ENCODE measurements around the gene RAPGEF1. TPM values are rescaled to one million over a fixed set of nuclear protein-coding genes. Genes with fewer than 3 reads are reported as not detected.
A peak's percentile ranks its signal among the peaks of the same experiment; 100 is the strongest.

Gene RAPGEF1
- total RNA-seq, 4 donors from 2014 or later: 13.1 to 73.7 (median 26.2) TPM

DNA sequence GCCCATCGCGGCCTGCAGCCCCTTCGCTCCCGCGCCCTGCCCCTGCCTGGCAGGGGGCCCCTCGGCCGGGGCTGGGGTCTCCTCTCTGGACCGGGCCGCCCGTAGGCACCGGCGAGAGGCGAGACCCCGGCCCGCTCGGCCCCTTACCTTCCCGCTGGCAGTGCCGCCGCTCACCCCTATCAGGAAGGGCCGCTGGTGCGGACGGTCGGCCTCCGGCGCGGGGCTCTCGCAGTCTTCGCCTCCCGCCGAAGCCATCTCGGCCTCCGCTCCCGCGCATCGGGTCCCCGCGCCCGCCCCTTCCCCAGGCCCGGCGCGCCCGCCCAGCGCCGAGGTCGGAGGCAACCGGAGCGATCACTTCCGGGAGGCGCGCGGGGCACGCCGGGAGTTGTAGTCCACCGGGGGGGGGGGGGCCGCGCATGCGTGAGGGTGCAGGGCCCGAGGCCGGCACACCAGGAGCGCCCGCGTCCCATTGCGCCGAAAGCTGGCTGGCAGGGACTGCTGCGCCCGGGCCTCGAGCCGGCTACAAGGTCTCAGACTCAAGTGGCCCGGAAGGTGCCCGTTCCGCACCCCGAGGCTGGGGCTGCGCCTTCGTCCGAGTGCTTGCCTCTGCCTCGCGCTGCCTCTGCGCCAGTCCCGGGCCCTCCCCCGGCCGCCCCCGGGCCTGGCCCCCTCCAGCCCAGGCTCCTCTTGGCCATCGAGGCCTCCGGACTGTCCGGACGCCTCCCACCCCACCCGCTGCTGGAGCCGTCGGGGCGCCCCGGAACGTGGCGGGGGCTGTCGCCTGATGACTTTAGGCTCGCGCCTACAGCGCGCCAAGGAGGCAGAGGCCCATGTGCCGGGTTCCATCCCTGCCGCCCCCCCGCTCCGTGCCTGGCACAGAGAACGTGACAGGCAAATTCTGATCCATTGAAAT, 208.7 kb downstream of the RAPGEF1 start, which contains the start of gene UCK1:
Gene UCK1 (minus strand): TSS at position 344 of the 913 bp plus-strand sequence. CDS start 89 bp downstream, at position 255.
- Histone ChIP-seq H3K36me3 (no peaks in the 10 kb centered on the region), H3K27ac (peak within 1 kb of the TSS; percentile 80 to 91), H3K9me3 (no peaks in the 10 kb centered on the region), H3K4me3 (peak within 1 kb of the TSS; percentile 47 to 100), H3K27me3 (no peaks in the 10 kb centered on the region), H3K4me1 (no peaks in the 10 kb centered on the region)
- intact Hi-C loops (cut with DNase I; ENCODE audit: low total_unique reads): no loop called here
- TF ChIP-seq, protein P1, sequence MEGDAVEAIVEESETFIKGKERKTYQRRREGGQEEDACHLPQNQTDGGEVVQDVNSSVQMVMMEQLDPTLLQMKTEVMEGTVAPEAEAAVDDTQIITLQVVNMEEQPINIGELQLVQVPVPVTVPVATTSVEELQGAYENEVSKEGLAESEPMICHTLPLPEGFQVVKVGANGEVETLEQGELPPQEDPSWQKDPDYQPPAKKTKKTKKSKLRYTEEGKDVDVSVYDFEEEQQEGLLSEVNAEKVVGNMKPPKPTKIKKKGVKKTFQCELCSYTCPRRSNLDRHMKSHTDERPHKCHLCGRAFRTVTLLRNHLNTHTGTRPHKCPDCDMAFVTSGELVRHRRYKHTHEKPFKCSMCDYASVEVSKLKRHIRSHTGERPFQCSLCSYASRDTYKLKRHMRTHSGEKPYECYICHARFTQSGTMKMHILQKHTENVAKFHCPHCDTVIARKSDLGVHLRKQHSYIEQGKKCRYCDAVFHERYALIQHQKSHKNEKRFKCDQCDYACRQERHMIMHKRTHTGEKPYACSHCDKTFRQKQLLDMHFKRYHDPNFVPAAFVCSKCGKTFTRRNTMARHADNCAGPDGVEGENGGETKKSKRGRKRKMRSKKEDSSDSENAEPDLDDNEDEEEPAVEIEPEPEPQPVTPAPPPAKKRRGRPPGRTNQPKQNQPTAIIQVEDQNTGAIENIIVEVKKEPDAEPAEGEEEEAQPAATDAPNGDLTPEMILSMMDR (IDR thresholded peaks at IDR 0.05): peak in 1 of 4 experiments; percentile 34
- peak; percentile 32 to 81 for TF ChIP-seq POLR2A (IDR thresholded peaks at IDR 0.05)
- peak; percentile 72 for DNase-seq

DNA sequence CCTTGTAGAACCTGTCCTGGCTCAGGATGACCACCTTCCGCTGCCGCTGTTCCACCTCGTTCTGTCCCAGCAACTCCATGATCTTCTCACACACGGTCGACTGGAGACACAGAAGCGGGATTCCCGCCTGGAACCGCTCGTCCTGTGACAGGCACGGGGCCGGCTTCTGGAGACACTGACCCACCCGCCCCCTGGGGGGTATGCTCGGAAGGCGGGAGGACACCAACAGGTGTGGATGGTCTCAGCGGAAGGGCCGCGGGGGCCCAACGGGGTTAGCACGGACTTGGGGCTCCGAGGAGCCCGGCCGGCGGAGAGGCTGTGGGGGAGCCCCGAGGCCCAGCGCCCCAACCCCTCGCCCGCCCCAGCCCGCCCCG, 209.3 kb downstream of the RAPGEF1 start:
- H3K27me3 ChIP-seq: no peaks in the 10 kb centered on the region
- intact Hi-C loops (cut with DNase I; ENCODE audit: low total_unique reads): no loop called here
- H3K4me3 ChIP-seq: peak overlapping the region; percentile 47 to 100
- no peaks in the 10 kb centered on the region for H3K36me3 ChIP-seq
- H3K4me1 ChIP-seq: no peaks in the 10 kb centered on the region
- H3K9me3 ChIP-seq: no peaks in the 10 kb centered on the region
- peak overlapping the region; percentile 80 to 91 for H3K27ac ChIP-seq
- no peak for TF ChIP-seq POLR2A (IDR thresholded peaks at IDR 0.05)
- TF ChIP-seq, protein P1 (IDR thresholded peaks at IDR 0.05): no peak
- peak; percentile 26 to 42 for DNase-seq

DNA sequence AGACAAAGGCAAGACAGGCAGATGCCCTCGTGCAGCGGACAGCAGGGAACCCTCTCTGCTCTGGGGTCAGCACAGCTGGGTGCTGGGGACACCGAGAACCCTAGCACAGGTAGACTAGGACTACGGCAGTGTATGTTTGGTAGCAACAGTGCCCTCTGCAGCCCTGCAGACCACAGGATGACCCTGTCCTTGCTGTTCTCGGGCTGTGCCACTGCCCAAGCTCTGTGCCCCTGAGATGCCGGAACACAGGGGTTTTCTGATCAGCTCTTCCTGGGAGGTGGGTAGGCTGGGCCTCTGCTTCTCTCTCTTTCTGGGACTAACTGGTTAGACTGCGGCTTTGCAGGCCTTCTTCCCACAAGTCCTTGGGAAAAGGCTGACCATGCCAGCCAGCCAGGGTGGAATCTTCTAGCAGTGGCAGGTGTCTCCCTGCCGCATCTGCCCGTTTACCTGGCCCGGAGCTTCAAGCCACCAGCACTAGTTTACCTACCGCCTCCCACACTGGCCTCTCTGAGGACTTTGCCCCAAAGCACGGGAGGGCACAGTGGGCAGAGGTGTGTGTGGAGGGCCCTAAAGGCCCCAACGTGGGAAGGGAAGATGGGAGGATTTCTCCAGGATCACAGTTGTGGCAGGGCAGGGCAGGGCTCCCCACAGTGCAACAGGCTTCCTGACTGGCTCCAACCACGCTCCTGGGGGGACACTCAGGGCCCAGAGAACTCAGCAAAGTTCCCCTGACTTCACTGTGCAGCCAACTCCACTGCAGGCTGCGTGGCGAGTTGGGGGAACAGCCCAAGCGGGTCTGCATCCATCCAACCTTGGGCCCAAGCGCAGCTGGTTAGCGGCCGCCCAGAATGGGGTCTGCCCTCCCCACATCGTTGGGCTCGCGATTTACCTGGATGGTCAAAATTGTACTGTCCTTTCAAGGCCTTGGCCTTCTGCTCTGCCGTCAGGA, 210.0 kb downstream of the RAPGEF1 start:
- DNase-seq: no peak
- TF ChIP-seq, protein P1 (IDR thresholded peaks at IDR 0.05): no peak
- no peak for TF ChIP-seq POLR2A (IDR thresholded peaks at IDR 0.05)
- no peaks in the 10 kb centered on the region for H3K27me3 ChIP-seq
- no peaks in the 10 kb centered on the region for H3K36me3 ChIP-seq
- no peaks in the 10 kb centered on the region for H3K4me1 ChIP-seq
- intact Hi-C loops (cut with DNase I; ENCODE audit: low total_unique reads): no loop called here
- peak overlapping the region; percentile 80 to 91 for H3K27ac ChIP-seq
- H3K4me3 ChIP-seq: peak overlapping the region; percentile 47 to 100
- no peaks in the 10 kb centered on the region for H3K9me3 ChIP-seq

DNA sequence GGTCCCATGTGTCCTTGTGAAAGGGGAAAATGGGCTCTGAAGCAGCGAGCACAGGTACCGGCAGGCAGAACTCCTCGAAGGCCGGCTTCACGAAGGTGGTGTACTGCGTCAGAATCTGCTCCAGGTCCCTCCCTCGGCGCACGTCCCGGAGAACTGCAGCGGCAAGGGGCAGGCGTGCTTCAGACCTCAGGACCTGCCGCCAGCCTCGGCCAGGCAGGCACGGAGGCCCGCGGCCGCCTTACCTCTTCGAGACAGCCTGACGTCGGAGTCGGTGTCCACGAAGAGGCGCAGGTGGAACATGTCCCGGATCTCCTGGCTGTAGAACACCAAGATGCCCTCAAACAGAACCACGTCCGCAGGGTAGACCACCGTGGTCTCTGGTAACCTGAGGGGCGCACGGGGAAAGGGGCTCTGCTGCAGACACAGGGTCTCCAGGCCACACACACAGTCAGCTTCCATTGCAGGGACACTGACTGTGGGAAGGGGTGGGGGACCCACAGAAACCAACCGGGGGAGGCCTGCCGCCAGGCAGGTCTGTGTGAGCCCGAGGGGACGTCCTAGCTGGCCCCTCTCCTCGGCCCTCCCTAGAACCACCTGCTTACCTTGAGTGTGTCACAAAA, 210.9 kb downstream of the RAPGEF1 start:
- H3K9me3 ChIP-seq: no peaks in the 10 kb centered on the region
- H3K4me1 ChIP-seq: no peaks in the 10 kb centered on the region
- no peaks in the 10 kb centered on the region for H3K27me3 ChIP-seq
- H3K27ac ChIP-seq: no peak overlapping the region
- no peak overlapping the region for H3K4me3 ChIP-seq
- DNase-seq: no peak
- intact Hi-C loops (cut with DNase I; ENCODE audit: low total_unique reads): no loop called here
- TF ChIP-seq, protein P1 (IDR thresholded peaks at IDR 0.05): no peak
- no peak for TF ChIP-seq POLR2A (IDR thresholded peaks at IDR 0.05)
- H3K36me3 ChIP-seq: no peaks in the 10 kb centered on the region

Measured in uterus (tissue), 4 donors.